ENCODE measurements around the gene LRRC27. TPM values are rescaled to one million over a fixed set of nuclear protein-coding genes. Genes with fewer than 3 reads are reported as not detected.

LRRC27 gene
- total and polyA plus RNA-seq, 2 of the 4 experiments (the other 2 are of a cell fraction): 3.8 to 5.3 TPM

GRCh38 chr10:132304756-132305509 lies 27.1 kb upstream of the LRRC27 start:
- Histone ChIP-seq H2AFZ (replicated peaks; ENCODE audit: low read length, poor library complexity) (no peak overlapping the region), H3K4me2 (ENCODE audit: low read depth, low read length) (no peak overlapping the region), H3K27me3 (ENCODE audit: control insufficient read depth, insufficient read depth, low read length) (peaks cover 28% of the 10 kb centered on the region; the same call in 1 of the 2 replicates), H3K18ac (ENCODE audit: low read depth, low read length) (no peak overlapping the region), H2BK15ac (ENCODE audit: low read depth, low read length) (no peak overlapping the region), H3K23ac (ENCODE audit: low read depth, low read length) (no peak overlapping the region), H3K9me1 (ENCODE audit: insufficient read depth, low read length) (0 out of 2 replicates have a peak, but pooled peaks cover 3% of the 10 kb centered on the region), H3K36me3 (ENCODE audit: control insufficient read depth, insufficient read depth, low read length) (no peaks in the 10 kb centered on the region), H4K8ac (ENCODE audit: low read depth in 2 of 2, low read length in 2 of 2) (no peak overlapping the region), H3K14ac (replicated peaks; ENCODE audit: low read depth, low read length) (no peak overlapping the region), H3K56ac (ENCODE audit: extremely low read depth, insufficient read depth, low read length) (no peak overlapping the region), H3K9ac (ENCODE audit: low read depth, low read length) (no peak overlapping the region), H3K4me3 (ENCODE audit: insufficient read depth, low read depth, low read length) (no peak overlapping the region), H4K91ac (ENCODE audit: insufficient read depth, low read depth, low read length) (no peak overlapping the region), H2AK9ac (replicated peaks; ENCODE audit: low read depth, low read length, poor library complexity) (no peak overlapping the region), H3K27ac (ENCODE audit: insufficient read depth, low read length) (no peak overlapping the region), H3K4me1 (ENCODE audit: control insufficient read depth, insufficient read depth, low read length) (peaks cover 5% of the 10 kb centered on the region; the same call in 1 of the 2 replicates), H3K9me3 (ENCODE audit: control insufficient read depth, insufficient read depth, low read length) (peaks cover 5% of the 10 kb centered on the region; the same call in 1 of the 2 replicates), H3K4ac (ENCODE audit: low read depth, low read length) (no peak overlapping the region), H2BK20ac (ENCODE audit: low read depth, low read length) (no peak overlapping the region), H2BK120ac (ENCODE audit: low read depth, low read length) (no peak overlapping the region), H4K20me1 (ENCODE audit: insufficient read depth, low read length) (no peaks in the 10 kb centered on the region), H3K79me1 (ENCODE audit: low read depth in 1 of 2, low read length in 2 of 2) (no peaks in the 10 kb centered on the region), H2AK5ac (ENCODE audit: low read depth, low read length) (no peak overlapping the region), H4K5ac (ENCODE audit: low read depth, low read length) (no peak overlapping the region), H2BK5ac (ENCODE audit: low read depth, low read length, poor library complexity, severe bottlenecking) (no peak overlapping the region)
- ChIA-PET POLR2A (ENCODE audit: unreplicated experiment) (no interaction called here), CTCF (no interaction called here)
- no TSS peak for BruUV-seq (replicated peaks)
- intact Hi-C loops (cut with micrococcal nuclease) (loop anchor here (5.0 kb wide), 1 partner anchor 33 kb away; no protein-coding TSS in a partner anchor), dilution Hi-C loops (cut with HindIII; ENCODE audit: low sequenced_read_pairs, unreplicated experiment) (no loop called here), in situ Hi-C loops (cut with MboI; ENCODE audit: low sequenced_read_pairs) (no loop called here)
- no peak for TF ChIP-seq USF2 (IDR thresholded peaks at IDR 0.05; ENCODE audit: low read depth, low read length)
- no peak for TF ChIP-seq SMC3 (IDR thresholded peaks at IDR 0.05; ENCODE audit: low read depth, low read length)
- no peak for TF ChIP-seq NFE2L2 (IDR thresholded peaks at IDR 0.05; ENCODE audit: low read depth, low read length)
- peak; percentile 43 for TF ChIP-seq CEBPB (IDR thresholded peaks at IDR 0.05; ENCODE audit: low read depth, low read length)
- no peak for TF ChIP-seq RAD21 (IDR thresholded peaks at IDR 0.05; ENCODE audit: low read length)
- TF ChIP-seq MAZ (IDR thresholded peaks at IDR 0.05; ENCODE audit: borderline replicate concordance, low read depth, low read length): no peak
- no peak for TF ChIP-seq POLR2A (IDR thresholded peaks at IDR 0.05; ENCODE audit: low read depth, low read length)
- ATAC-seq (ENCODE audit: low read depth) (no peak), DNase-seq (no peak)
- WGBS, 2 experiments (ENCODE audit: extremely low coverage in 2 of 2, insufficient read length in 1 of 2): 90% methylated on average over 2 of the region's 21 CpGs; no CpG with 5 or more reads in 1 of the 2 experiments
